CD14-positive monocyte (primary cell): ENCODE results near the gene SGCD. TPM values are rescaled to one million over a fixed set of nuclear protein-coding genes. Genes with fewer than 3 reads are reported as not detected.

Experiments used
- DNase-seq, 3 donors: peaks; one replicate each; pipeline ENCODE4 v3.0.0-alpha.2; 2011 to 2022
- H2AFZ ChIP-seq: 2 replicates; pipeline ENCODE4 v1.6.0; 2012; ENCODE audit warnings: mild to moderate bottlenecking, low read depth, low read length, inconsistent platforms; ENCODE audit not compliant: insufficient read depth, poor library complexity, severe bottlenecking
- H3K27ac ChIP-seq, 2 donors: 1 replicate in 1 of 2; 2 replicates in 1 of 2; pipeline ENCODE4 v1.5.1; 2012 to 2013; ENCODE audit warnings: low read length in 2 of 2, control low read depth in 1 of 2, inconsistent platforms in 1 of 2, low read depth in 1 of 2, mild to moderate bottlenecking in 1 of 2
- H3K27me3 ChIP-seq, 2 donors: one replicate each; pipeline versions ENCODE4 v1.6.0 to v1.6.1; 2011 to 2013; ENCODE audit warnings: low read length in 2 of 2; ENCODE audit not compliant: control insufficient read depth in 2 of 2, insufficient read depth in 2 of 2
- H3K36me3 ChIP-seq, 2 donors: replicated peaks in 1 of 2; 1 replicate in 1 of 2; 2 replicates in 1 of 2; pipeline versions ENCODE4 v1.5.1 to v1.6.1; 2012 to 2013; ENCODE audit warnings: low read length in 2 of 2, control low read depth in 1 of 2, inconsistent platforms in 1 of 2, mild to moderate bottlenecking in 1 of 2; ENCODE audit not compliant: insufficient read depth in 2 of 2, control insufficient read depth in 1 of 2
- H3K4me1 ChIP-seq, 2 donors: 1 replicate in 1 of 2; 2 replicates in 1 of 2; pipeline versions ENCODE4 v1.5.1 to v1.6.1; 2012 to 2013; ENCODE audit warnings: low read length in 2 of 2, control low read depth in 1 of 2, inconsistent platforms in 1 of 2, mild to moderate bottlenecking in 1 of 2, moderate library complexity in 1 of 2; ENCODE audit not compliant: insufficient read depth in 2 of 2, control insufficient read depth in 1 of 2
- H3K4me2 ChIP-seq: replicated peaks from 2 replicates; pipeline ENCODE3; 2012; ENCODE audit warnings: low read length, moderate library complexity, mild to moderate bottlenecking; ENCODE audit not compliant: poor library complexity, severe bottlenecking; ENCODE audit errors: extremely low read depth
- H3K4me3 ChIP-seq, 3 experiments: fragments of 200-600 bp in 1 of 3; sonication (generic) in 1 of 3; replicated peaks in 1 of 3; 1 replicate in 2 of 3; 2 replicates in 1 of 3; pipeline ENCODE4 v1.5.1; 2011 to 2013; ENCODE audit warnings: low read length in 3 of 3, mild to moderate bottlenecking in 3 of 3, control low read depth in 2 of 3, low read depth in 2 of 3, inconsistent platforms in 1 of 3, moderate library complexity in 1 of 3
- H3K79me2 ChIP-seq: 2 replicates; pipeline ENCODE4 v1.6.0; 2012; ENCODE audit warnings: mild to moderate bottlenecking, control low read depth, inconsistent platforms, low read length, moderate library complexity; ENCODE audit not compliant: insufficient read depth
- H3K9ac ChIP-seq: 2 replicates; pipeline ENCODE4 v1.6.0; 2017; ENCODE audit warnings: low read length, mild to moderate bottlenecking; ENCODE audit not compliant: insufficient read depth, poor library complexity, severe bottlenecking
- H3K9me3 ChIP-seq, 2 donors: replicated peaks in 1 of 2; 1 replicate in 1 of 2; 2 replicates in 1 of 2; pipeline versions ENCODE4 v1.5.1 to v1.6.1; 2012 to 2013; ENCODE audit warnings: low read length in 2 of 2, control low read depth in 1 of 2; ENCODE audit not compliant: control insufficient read depth in 1 of 2, insufficient read depth in 1 of 2
- H4K20me1 ChIP-seq: 2 replicates; pipeline ENCODE4 v1.6.0; 2012; ENCODE audit warnings: mild to moderate bottlenecking, low read length, control low read depth, moderate library complexity; ENCODE audit not compliant: insufficient read depth
- H3K27ac Mint-ChIP-seq, 7 donors: one replicate each; pipeline ENCODE4 v1.8.0; 2020; ENCODE audit warnings: mild to moderate bottlenecking in 7 of 7, mixed read lengths in 7 of 7, moderate library complexity in 6 of 7, inconsistent platforms in 2 of 7
- H3K27me3 Mint-ChIP-seq, 3 donors: one replicate each; pipeline ENCODE4 v1.8.0; 2021 to 2022; ENCODE audit warnings: low read depth in 3 of 3, mild to moderate bottlenecking in 3 of 3, mixed read lengths in 3 of 3, moderate library complexity in 3 of 3, inconsistent platforms in 1 of 3
- H3K36me3 Mint-ChIP-seq, 2 donors: one replicate each; pipeline ENCODE4 v1.8.0; 2020; ENCODE audit warnings: mixed read lengths in 2 of 2, inconsistent platforms in 1 of 2, mild to moderate bottlenecking in 1 of 2
- H3K4me1 Mint-ChIP-seq: one replicate; pipeline ENCODE4 v1.8.0; 2020; ENCODE audit warnings: mild to moderate bottlenecking, mixed read lengths
- H3K4me3 Mint-ChIP-seq, 2 donors: one replicate each; pipeline ENCODE4 v1.8.0; 2020; ENCODE audit warnings: mild to moderate bottlenecking in 2 of 2, mixed read lengths in 2 of 2, moderate library complexity in 1 of 2
- H3K9me3 Mint-ChIP-seq, 7 donors: one replicate each; pipeline ENCODE4 v1.8.0; 2020 to 2022; ENCODE audit warnings: mixed read lengths in 7 of 7, mild to moderate bottlenecking in 6 of 7, moderate library complexity in 6 of 7, inconsistent platforms in 2 of 7
- WGBS: methylation state at CpG from one replicate; pipeline ENCODE4 v1.1.5; 2013; ENCODE audit warnings: missing lambda C conversion rate; ENCODE audit not compliant: insufficient coverage; 5-methylcytosine and 5-hydroxymethylcytosine counted together
- intact Hi-C, 2 donors: fragments of 100-400 bp; cut with micrococcal nuclease; formaldehyde crosslinking; loops; one replicate each; pipeline versions ENCODE4 v1.15.0 to v1.15.1; 2023
- polyA plus RNA-seq, 3 donors: library from polyadenylated mRNA; depleted of rRNA in 1 of 3; unstranded in 2 of 3; stranded (reverse) in 1 of 3; fragments of 300-500 nt in 2 of 3; fragments of >200 nt in 1 of 3; fragmentation: Illumina TruSeq in 2 of 3; gene quantifications; 1 replicate in 2 of 3; 2 replicates in 1 of 3; pipeline ENCODE4 v1.2.3, GENCODE V29; 2012 to 2021
- TF ChIP-seq, protein P1 (sequence below): fragments of 200-600 bp; IDR thresholded peaks from one replicate; pipeline ENCODE4 v1.8.0; 2022; ENCODE audit warnings: antibody characterized with exemption, mild to moderate bottlenecking

Gene SGCD
- polyA plus RNA-seq, 3 donors = not detected

DNA sequence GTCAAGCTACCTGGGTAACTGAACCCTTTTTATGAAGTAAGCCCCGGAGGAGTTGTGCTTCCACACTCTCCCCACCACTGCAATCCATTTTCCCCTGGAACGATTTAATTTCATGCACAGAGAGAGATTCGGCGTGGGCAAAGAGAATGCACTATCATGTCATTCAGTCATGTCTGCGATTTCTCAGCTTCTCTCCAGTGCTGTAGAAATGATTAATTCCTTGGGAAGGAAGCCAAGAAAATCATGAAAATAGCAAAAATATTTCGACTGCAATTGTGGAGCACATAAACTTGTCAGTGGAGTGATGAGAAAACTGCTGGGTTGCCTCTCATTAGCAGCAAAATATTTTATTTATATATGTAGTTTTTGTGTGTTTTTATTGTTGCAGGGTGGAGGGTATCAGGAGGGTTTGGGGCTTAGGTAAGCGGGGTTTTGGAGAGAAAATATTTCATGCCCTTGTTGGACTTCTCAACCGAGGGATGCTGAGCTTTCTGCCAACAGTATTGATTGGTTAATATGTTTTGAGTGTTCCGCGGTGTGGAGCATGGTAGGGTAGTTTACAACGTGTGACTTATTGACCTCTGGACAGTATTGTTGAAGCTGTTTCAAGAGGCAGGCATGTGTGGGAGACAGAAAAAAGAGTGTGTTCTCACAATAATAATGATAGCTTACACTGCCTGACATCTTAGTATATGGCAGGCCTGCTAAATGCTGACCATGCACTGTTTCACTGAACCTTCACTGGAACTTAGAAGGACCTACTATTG is 69.3 kb downstream of the SGCD start:
- Mint-ChIP-seq H3K27ac (no peak overlapping the region), H3K4me3 (no peak overlapping the region), H3K9me3 (peaks cover 0 to 5% (median 1%) of the 10 kb centered on the region in 7 donors), H3K27me3 (no peaks in the 10 kb centered on the region), H3K4me1 (no peaks in the 10 kb centered on the region), H3K36me3 (no peaks in the 10 kb centered on the region)
- no peak overlapping the region for H3K27ac ChIP-seq
- no peaks in the 10 kb centered on the region for H3K79me2 ChIP-seq
- H3K4me1 ChIP-seq = no peaks in the 10 kb centered on the region
- intact Hi-C loops = no loop called here
- H3K4me2 ChIP-seq = no peak overlapping the region
- H3K36me3 ChIP-seq = no peaks in the 10 kb centered on the region
- DNase-seq = no peak
- peaks cover 0 to 3% of the 10 kb centered on the region in 2 donors for H3K9me3 ChIP-seq
- no peak overlapping the region for H3K4me3 ChIP-seq
- TF ChIP-seq, protein P1, sequence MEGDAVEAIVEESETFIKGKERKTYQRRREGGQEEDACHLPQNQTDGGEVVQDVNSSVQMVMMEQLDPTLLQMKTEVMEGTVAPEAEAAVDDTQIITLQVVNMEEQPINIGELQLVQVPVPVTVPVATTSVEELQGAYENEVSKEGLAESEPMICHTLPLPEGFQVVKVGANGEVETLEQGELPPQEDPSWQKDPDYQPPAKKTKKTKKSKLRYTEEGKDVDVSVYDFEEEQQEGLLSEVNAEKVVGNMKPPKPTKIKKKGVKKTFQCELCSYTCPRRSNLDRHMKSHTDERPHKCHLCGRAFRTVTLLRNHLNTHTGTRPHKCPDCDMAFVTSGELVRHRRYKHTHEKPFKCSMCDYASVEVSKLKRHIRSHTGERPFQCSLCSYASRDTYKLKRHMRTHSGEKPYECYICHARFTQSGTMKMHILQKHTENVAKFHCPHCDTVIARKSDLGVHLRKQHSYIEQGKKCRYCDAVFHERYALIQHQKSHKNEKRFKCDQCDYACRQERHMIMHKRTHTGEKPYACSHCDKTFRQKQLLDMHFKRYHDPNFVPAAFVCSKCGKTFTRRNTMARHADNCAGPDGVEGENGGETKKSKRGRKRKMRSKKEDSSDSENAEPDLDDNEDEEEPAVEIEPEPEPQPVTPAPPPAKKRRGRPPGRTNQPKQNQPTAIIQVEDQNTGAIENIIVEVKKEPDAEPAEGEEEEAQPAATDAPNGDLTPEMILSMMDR = no peak
- H3K27me3 ChIP-seq = no peaks in the 10 kb centered on the region
- no peaks in the 10 kb centered on the region for H4K20me1 ChIP-seq
- no peak overlapping the region for H3K9ac ChIP-seq
- WGBS = 78% methylated on average over 8 of the region's 11 CpGs
- H2AFZ ChIP-seq = no peak overlapping the region

DNA sequence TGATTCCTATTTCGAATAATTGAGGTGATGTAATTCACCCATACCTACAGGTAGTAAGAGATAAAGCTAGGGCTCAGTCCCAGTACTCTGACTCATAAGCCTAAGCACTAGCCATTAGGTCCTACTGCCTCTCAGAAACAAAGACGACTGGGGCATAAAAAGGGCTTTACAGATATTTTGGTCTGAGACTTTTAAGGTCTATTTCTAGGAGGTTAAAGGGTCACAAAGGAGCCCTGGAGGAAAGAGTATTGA is 69.8 kb downstream of the SGCD start:
- TF ChIP-seq, protein P1 = no peak
- peaks cover 0 to 5% (median 1%) of the 10 kb centered on the region in 7 donors for H3K9me3 Mint-ChIP-seq
- H3K36me3 ChIP-seq = no peaks in the 10 kb centered on the region
- H3K27ac ChIP-seq = no peak overlapping the region
- H3K4me3 ChIP-seq = no peak overlapping the region
- H3K27me3 Mint-ChIP-seq = no peaks in the 10 kb centered on the region
- H2AFZ ChIP-seq = no peak overlapping the region
- H4K20me1 ChIP-seq = no peaks in the 10 kb centered on the region
- no peaks in the 10 kb centered on the region for H3K4me1 Mint-ChIP-seq
- H3K4me1 ChIP-seq = no peaks in the 10 kb centered on the region
- H3K36me3 Mint-ChIP-seq = no peaks in the 10 kb centered on the region
- H3K27me3 ChIP-seq = no peaks in the 10 kb centered on the region
- WGBS = 86% methylated on average over 1 of the region's 2 CpGs
- DNase-seq = no peak
- H3K9me3 ChIP-seq = peaks cover 0 to 3% of the 10 kb centered on the region in 2 donors
- no peak overlapping the region for H3K4me3 Mint-ChIP-seq
- intact Hi-C loops = no loop called here
- no peak overlapping the region for H3K27ac Mint-ChIP-seq
- H3K9ac ChIP-seq = no peak overlapping the region
- no peak overlapping the region for H3K4me2 ChIP-seq
- no peaks in the 10 kb centered on the region for H3K79me2 ChIP-seq
